Epithelial cell of prostate (primary cell): ENCODE results near the gene SLC17A9.

Experiments used
- DNase-seq: peaks from one replicate; pipeline ENCODE4 v3.0.0-alpha.2; 2011; ENCODE audit warnings: low read depth, low spot score
- H3K27ac ChIP-seq: fragments of 450-650 bp; 2 replicates; pipeline ENCODE4 v1.5.1; 2017; ENCODE audit warnings: mild to moderate bottlenecking

SLC17A9 gene, protein sequence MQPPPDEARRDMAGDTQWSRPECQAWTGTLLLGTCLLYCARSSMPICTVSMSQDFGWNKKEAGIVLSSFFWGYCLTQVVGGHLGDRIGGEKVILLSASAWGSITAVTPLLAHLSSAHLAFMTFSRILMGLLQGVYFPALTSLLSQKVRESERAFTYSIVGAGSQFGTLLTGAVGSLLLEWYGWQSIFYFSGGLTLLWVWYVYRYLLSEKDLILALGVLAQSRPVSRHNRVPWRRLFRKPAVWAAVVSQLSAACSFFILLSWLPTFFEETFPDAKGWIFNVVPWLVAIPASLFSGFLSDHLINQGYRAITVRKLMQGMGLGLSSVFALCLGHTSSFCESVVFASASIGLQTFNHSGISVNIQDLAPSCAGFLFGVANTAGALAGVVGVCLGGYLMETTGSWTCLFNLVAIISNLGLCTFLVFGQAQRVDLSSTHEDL

GRCh38 chr20:62952373-62952967, at the start of gene SLC17A9:
SLC17A9 (plus strand) TSS chr20:62952709; CDS start chr20:62952831, 122 bp downstream.
- no peak for DNase-seq

DNA sequence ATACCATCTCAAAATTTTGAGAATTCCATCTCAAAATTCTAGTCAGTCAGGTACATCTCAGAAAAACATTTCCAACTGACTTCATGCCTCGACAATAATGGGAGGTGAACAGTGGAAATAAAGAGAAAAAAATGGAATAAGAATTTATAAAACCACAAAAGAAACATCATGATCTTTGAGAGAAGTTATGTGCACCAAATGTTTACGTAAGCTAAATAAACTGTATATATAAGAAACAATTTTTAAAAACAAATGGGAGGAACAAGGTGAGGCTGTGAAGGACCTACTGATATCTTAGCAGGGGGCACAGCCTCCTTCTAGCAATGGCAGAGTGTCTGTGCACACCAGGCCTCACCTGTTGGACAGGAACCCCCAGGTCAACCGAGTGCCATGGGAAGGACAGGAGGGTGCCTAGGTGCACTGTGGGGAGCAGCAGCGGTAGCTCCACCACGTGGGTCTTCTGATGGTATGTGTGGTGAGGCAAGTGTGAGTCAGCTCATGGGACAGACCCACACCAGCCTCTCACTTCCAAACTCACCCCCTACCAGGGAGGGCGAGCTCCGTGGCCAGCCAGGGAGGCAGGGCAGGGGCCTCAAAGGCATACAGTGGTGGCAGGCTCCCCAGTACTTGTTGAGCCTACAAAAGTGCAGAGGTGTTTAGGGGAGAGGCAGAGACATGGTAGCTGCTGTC, 49.4 kb upstream of the SLC17A9 start:
- H3K27ac ChIP-seq: no peak overlapping the region
- DNase-seq: no peak

More at GRCh38 chr20:62952373-62952967, at the start of gene SLC17A9:
- no peak within 1 kb of the TSS for H3K27ac ChIP-seq

DNA sequence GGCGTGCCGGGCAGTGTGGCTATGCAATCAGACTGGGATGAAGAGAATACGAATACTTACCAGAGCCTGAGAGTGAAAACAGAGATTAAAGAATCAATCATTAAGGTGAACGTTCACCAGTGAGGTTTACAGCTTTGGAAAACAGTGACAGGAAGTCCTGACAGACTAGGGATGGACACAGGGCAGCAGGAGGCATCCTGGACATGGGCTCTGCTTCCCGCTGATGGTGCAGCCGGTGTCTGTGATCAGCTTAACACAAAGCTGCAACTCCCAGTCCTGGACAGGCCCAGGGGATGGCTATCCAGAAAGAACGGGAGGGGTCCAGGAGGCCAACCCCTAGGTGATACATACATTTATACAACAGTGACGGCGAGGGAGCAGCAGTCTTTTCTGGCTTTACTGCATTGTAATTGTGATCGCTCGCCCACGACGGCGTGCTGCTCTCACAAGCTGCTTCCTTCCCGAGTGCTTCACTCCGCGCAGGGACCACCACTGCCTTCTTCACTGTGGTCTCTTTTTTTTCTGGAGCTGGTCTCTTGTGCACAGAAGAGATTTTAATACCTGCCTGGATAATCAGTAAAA, 46.9 kb upstream of the SLC17A9 start:
- no peak for DNase-seq
- no peak overlapping the region for H3K27ac ChIP-seq

DNA sequence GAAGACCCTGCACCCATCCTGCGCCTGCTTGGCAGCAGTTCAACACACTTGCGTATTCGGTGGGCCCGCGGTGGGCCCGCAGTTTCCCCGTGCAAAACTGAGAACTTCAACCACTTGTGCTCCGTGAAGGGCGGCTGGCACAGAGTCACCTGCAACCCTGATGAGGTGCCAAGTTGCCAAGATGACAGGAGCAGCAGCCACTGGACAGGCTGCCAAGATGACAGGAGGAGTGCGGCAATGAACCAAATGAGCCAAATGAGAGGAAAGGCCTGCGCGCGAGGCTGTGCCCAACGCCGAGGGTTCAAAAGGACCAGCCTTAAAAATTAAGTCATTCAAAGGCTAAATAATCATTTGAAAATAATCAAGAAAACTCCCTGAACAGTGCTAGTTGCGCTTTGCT, 46.3 kb upstream of the SLC17A9 start:
- no peak for DNase-seq
- no peak overlapping the region for H3K27ac ChIP-seq

- no peak for DNase-seq
- H3K27ac ChIP-seq: no peak overlapping the region
Measured at GRCh38 chr20:62906647-62907375, 45.7 kb upstream of the SLC17A9 start.

DNA sequence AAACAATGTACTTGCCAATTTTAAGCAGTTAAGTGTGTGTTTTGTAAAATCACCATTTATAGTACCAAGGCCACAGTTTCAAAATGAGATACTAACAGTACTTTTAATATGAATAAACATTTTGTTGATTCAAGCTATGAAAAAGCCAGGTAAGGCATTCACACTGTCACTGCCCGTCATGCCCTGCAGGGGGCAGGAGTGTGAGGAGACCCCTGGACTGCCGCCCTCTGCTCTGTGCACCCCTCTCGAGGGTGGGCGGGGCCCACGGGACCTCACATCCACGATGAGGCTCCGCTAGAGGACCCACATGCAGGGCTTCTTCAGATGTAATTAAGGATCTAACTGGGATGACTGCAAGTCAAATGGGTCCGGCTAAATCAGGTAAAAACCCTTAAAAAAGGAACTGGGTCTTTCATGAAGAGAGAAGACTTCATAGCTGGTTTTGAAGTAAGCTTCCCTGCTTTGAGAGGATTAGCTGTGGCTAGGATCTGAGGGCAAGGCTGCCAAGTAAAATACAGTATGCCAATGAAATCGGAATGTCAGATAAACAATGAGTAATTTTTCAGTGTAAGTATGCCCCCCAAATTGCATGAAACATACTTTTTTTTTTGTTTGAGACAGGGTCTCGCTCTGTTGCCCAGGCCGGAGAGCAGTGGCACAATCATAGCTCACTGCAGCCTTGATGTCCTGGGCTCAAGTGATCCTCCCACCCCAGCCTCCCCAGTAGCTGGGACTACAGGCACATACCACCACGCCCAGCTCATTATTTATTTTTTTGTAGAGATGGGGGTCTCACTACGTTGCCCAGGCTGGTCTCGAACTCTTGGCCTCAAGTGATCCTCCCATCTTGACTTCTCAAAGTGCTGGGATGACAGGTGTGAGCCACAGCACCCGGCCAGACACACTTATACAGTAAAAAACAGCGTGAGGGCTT, 44.9 kb upstream of the SLC17A9 start:
- H3K27ac ChIP-seq: no peak overlapping the region
- DNase-seq: no peak

GRCh38 chr20:62908971-62909791, 43.3 kb upstream of the SLC17A9 start:
- no peak overlapping the region for H3K27ac ChIP-seq
- no peak for DNase-seq

GRCh38 chr20:62910217-62910766, 42.2 kb upstream of the SLC17A9 start:
- DNase-seq: no peak
- no peak overlapping the region for H3K27ac ChIP-seq

- no peak for DNase-seq
- no peak overlapping the region for H3K27ac ChIP-seq
Measured at GRCh38 chr20:62910777-62911497, 41.6 kb upstream of the SLC17A9 start.

DNA sequence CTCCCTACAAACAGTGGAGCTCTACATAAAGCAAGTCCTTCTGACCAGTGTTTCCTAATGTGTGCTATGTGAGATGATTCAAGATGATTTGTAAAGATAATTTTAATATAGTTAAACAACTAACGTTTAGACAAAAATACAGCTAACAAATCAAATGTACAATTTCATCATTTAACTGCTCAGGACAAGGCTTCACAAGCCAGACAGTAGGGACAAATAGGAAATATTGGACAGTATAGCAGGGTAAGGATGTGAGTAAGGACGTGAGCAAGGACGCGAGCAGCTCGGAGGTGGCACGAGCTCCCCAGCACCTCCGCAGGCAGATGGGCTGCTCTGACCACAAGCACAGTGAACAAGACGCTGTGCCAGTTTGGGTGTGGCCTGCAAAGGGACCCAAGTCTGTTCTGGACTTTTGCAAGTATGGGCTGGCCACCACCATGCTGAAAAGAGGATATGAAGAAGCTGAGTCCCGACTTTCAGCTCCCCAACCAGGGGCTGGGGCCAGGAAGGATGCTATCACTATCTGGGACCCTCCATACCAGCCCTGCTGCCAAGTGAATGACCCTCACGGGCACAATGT, 40.7 kb upstream of the SLC17A9 start:
- DNase-seq: no peak
- no peak overlapping the region for H3K27ac ChIP-seq

DNA sequence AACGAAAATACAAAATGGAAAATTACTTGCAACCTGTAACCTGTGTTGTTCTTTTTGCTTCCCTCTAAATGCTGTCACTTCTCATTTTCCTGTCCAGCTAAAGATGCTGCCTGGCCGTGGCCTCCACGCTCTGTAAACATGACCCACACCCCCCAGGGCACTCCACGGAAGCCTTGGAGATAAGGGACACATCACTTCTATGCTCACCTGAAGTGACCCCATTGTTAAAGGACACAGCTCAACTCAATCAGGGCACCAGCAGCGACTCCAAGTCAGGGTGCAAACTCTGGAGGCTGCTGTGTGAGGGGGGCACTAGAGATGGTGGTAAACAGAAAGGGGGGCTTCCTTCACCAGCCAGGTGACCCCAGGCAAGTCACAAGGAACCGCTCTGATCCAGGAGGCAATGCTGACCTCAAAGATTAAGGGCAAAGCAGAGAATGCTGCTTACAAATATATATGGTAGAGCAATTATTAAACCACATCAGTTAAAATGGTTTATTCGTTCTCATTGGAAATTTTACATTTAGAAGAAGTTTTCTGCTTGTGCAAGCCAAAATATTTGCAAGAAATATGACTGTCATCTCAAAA, 39.4 kb upstream of the SLC17A9 start:
- no peak overlapping the region for H3K27ac ChIP-seq

DNA sequence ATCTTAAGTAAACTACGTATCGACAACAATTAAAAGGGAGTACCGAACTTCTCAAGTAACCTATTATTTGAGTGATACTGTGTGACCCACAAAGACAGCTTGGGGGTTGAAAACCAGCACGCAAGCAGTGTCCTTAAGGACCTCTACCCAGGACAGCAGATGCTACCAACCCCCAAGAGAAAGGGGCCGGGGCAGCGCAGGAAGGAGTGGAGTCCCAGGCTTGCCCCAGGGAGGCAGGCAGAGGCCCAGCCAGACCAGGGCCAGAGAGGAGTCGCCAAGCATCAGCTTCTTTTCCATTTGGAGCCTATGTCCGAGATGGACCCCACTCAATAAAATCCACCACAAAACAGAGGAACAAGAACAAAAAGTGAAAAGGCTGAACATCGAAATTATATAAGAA, 38.1 kb upstream of the SLC17A9 start:
- DNase-seq: no peak
- H3K27ac ChIP-seq: no peak overlapping the region

More for the DNA sequence above, 39.4 kb upstream of the SLC17A9 start:
- DNase-seq: no peak

DNA sequence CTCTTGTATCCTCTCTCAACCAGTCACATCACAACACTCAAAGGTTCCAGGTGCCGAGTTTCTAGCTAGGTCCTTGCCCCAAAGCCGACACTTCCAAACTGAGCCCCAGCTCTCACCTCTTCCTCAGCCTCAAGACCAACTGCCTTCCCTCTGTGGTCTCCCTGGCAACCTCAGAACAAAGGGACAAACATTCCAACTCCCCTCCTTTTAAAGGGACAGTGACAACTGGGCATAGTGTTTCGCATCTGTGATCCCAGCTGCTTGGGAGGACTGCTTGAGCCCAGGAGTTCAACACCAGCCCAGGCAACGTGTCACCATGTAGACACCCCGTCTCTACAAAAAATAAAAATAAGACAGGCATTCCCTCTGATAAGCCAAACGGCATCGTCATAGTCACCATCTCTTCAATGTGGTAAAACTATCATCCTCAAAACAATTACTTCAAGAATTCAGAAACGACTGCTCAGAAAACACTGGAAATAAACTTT, 37.5 kb upstream of the SLC17A9 start:
- no peak overlapping the region for H3K27ac ChIP-seq
- no peak for DNase-seq

DNA sequence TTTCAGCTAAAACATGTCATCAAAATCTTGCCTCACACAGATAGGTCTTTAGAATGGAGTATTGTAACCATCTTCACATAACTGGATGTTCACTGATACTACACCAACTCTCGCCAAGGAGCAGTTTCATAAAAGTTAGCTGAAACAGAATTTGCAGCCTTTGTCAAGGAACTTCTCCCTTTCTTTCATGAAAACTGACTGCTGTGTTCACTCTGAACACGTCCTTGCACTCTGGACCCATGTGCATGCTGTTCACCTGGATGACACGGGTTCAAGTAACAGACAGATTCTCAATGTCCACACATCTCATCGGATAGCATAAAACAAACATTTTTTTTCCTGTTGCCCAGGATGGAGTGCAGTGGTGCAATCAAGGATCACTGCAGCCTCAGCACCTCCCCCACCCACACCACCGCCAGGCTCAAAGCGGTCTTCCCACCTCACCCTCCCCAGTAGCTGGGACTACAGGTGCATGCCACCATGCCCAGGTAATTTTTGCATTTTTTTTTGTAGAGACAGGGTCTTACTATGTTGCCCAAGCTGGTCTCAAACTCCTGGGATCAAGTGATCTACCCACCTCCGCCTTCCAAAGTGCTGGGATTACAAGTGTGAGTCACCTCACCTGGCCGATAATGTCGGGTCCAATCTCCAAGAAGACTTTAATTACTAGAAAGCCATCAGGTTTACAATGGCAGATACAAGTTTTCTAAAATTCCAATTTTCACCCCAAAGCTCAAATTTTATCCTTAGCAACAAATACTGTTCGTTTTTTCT, 35.6 kb upstream of the SLC17A9 start:
- no peak for DNase-seq

GRCh38 chr20:62917720-62918119, 34.8 kb upstream of the SLC17A9 start:
- no peak overlapping the region for H3K27ac ChIP-seq
- DNase-seq: no peak

More for the DNA sequence above, 35.6 kb upstream of the SLC17A9 start:
- no peak overlapping the region for H3K27ac ChIP-seq

- H3K27ac ChIP-seq: no peak overlapping the region
- DNase-seq: no peak
Measured at GRCh38 chr20:62918147-62918546, 34.4 kb upstream of the SLC17A9 start.
